A549 treated with Mapracorat at 1 μM for 4 hours (cell line): ENCODE results near the gene THOC2. TPM values are rescaled to one million over a fixed set of nuclear protein-coding genes. Genes with fewer than 3 reads are reported as not detected.

ENCODE experiments used
- total RNA-seq: library from RNA; stranded (reverse); fragments of 200-300 nt; extraction: Qiagen RNA extraction; gene quantifications from 5 replicates; pipeline ENCODE4 v1.2.3, GENCODE V29; 2022

THOC2 gene, protein sequence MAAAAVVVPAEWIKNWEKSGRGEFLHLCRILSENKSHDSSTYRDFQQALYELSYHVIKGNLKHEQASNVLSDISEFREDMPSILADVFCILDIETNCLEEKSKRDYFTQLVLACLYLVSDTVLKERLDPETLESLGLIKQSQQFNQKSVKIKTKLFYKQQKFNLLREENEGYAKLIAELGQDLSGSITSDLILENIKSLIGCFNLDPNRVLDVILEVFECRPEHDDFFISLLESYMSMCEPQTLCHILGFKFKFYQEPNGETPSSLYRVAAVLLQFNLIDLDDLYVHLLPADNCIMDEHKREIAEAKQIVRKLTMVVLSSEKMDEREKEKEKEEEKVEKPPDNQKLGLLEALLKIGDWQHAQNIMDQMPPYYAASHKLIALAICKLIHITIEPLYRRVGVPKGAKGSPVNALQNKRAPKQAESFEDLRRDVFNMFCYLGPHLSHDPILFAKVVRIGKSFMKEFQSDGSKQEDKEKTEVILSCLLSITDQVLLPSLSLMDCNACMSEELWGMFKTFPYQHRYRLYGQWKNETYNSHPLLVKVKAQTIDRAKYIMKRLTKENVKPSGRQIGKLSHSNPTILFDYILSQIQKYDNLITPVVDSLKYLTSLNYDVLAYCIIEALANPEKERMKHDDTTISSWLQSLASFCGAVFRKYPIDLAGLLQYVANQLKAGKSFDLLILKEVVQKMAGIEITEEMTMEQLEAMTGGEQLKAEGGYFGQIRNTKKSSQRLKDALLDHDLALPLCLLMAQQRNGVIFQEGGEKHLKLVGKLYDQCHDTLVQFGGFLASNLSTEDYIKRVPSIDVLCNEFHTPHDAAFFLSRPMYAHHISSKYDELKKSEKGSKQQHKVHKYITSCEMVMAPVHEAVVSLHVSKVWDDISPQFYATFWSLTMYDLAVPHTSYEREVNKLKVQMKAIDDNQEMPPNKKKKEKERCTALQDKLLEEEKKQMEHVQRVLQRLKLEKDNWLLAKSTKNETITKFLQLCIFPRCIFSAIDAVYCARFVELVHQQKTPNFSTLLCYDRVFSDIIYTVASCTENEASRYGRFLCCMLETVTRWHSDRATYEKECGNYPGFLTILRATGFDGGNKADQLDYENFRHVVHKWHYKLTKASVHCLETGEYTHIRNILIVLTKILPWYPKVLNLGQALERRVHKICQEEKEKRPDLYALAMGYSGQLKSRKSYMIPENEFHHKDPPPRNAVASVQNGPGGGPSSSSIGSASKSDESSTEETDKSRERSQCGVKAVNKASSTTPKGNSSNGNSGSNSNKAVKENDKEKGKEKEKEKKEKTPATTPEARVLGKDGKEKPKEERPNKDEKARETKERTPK (N-terminal part only)
- 35.2 to 45.3 TPM (median 39.3 TPM) in 5 replicates for total RNA-seq

DNA sequence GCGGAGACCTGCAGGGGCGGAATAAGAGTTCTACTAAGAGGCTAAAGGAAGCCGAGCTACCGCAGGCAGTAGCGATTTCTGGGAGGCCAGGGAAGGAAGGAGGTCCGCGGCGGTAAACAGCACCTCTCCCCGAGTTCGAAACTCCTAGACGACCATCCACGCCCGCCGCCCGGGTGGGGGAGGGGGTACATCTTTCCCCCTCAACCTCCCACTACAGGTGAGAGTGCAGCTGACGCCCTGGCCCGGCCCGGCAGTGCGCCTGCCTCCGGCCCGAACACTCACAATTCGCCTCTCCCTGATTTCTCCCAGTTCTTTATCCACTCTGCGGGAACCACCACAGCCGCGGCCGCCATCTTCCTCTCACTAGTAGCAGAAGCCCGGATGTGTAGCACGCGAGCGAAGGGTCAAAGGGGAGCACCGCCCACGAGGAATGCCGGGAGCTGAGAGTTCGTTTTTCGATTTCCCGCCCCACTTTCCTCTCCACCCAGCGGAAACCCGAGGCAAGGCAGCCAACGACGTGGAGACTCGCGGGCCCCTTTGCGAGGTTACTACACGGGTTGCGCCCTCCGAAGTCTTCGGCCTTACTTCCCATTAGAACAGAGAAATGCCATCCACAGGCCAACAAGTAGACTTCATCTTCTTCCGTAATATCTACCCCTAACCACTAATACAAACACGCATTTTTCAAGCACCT is at the start of gene THOC2:
Gene THOC2 (minus strand): TSS at position 383 of the 694 bp plus-strand sequence. CDS start 30 bp downstream, at position 353.

Other genes with a start within 250 kb of the THOC2 start
- gene XIAP, start 127.0 kb upstream of the THOC2 start, total RNA-seq = 20.7 to 31.6 TPM (median 24.6 TPM) in 5 replicates
- 23.6 to 41.3 TPM (median 34.7 TPM) in 5 replicates for gene STAG2, start 228.7 kb upstream of the THOC2 start, total RNA-seq